K562 (cell line): ENCODE data around the gene RELL2.

Experiments used
- JUNB ChIP-seq: fragments of 450-650 bp; formaldehyde crosslinking; conservative IDR thresholded peaks from 2 replicates; pipeline ENCODE4 v1.4.0; 2020; ENCODE audit warnings: mild to moderate bottlenecking
- ZFP30 ChIP-seq: fragments of 250-450 bp; sonication (Bioruptor Pico); IDR thresholded peaks from 2 replicates; pipeline ENCODE4 v1.8.0; 2022; ENCODE audit warnings: moderate library complexity, mild to moderate bottlenecking, inconsistent platforms, borderline replicate concordance
- TF ChIP-seq, protein P1 (sequence below): sonication (generic); formaldehyde crosslinking; IDR thresholded peaks from 2 replicates; pipeline ENCODE4 v1.8.1; 2022; ENCODE audit warnings: missing genetic modification reagents

GRCh38 chr5:141654298-141654697 is 17.5 kb downstream of the RELL2 start:
- no peak for TF ChIP-seq ZFP30 (CRISPR knock-in tag)
- TF ChIP-seq, protein P1, sequence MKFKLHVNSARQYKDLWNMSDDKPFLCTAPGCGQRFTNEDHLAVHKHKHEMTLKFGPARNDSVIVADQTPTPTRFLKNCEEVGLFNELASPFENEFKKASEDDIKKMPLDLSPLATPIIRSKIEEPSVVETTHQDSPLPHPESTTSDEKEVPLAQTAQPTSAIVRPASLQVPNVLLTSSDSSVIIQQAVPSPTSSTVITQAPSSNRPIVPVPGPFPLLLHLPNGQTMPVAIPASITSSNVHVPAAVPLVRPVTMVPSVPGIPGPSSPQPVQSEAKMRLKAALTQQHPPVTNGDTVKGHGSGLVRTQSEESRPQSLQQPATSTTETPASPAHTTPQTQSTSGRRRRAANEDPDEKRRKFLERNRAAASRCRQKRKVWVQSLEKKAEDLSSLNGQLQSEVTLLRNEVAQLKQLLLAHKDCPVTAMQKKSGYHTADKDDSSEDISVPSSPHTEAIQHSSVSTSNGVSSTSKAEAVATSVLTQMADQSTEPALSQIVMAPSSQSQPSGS (CRISPR knock-in tag): no peak
- TF ChIP-seq JUNB (CRISPR knock-in tag): no peak
